ENCODE measurements around the gene DCHS2.
A peak's percentile ranks its signal among the peaks of the same experiment; 100 is the strongest.

Gene DCHS2

GRCh38 chr4:154473497-154473896 is 18.1 kb downstream of the DCHS2 start:
- ATAC-seq (ENCODE audit: low read depth) (no peak), DNase-seq (ENCODE audit: low spot score) (no peak)
- H3K4me1 ChIP-seq (ENCODE audit: insufficient read depth, poor library complexity, severe bottlenecking): no peaks in the 10 kb centered on the region
- H3K27ac ChIP-seq (ENCODE audit: poor library complexity, severe bottlenecking): no peak overlapping the region
- no peaks in the 10 kb centered on the region for H3K36me3 ChIP-seq (ENCODE audit: low read depth)
- no peaks in the 10 kb centered on the region for H3K9me3 ChIP-seq (ENCODE audit: severe bottlenecking)
- H3K4me3 ChIP-seq (ENCODE audit: severe bottlenecking): no peak overlapping the region
- no peaks in the 10 kb centered on the region for H3K27me3 ChIP-seq (ENCODE audit: insufficient read depth, poor library complexity, severe bottlenecking)
- TF ChIP-seq CTCF (IDR thresholded peaks at IDR 0.05; ENCODE audit: poor library complexity, severe bottlenecking): no peak

GRCh38 chr4:154472858-154473257 is 18.7 kb downstream of the DCHS2 start:
- no peak overlapping the region for H3K27ac ChIP-seq (ENCODE audit: poor library complexity, severe bottlenecking)

GRCh38 chr4:154471526-154472331 is 19.9 kb downstream of the DCHS2 start:
- H3K4me1 ChIP-seq (ENCODE audit: insufficient read depth, poor library complexity, severe bottlenecking): peaks cover 9% of the 10 kb centered on the region
- no peaks in the 10 kb centered on the region for H3K36me3 ChIP-seq (ENCODE audit: low read depth)
- DNase-seq (ENCODE audit: low spot score) (no peak), ATAC-seq (ENCODE audit: low read depth) (no peak)
- no peak for TF ChIP-seq CTCF (IDR thresholded peaks at IDR 0.05; ENCODE audit: poor library complexity, severe bottlenecking)
- no peak overlapping the region for H3K4me3 ChIP-seq (ENCODE audit: severe bottlenecking)
- H3K27ac ChIP-seq (ENCODE audit: poor library complexity, severe bottlenecking): no peak overlapping the region
- no peaks in the 10 kb centered on the region for H3K27me3 ChIP-seq (ENCODE audit: insufficient read depth, poor library complexity, severe bottlenecking)
- no peaks in the 10 kb centered on the region for H3K9me3 ChIP-seq (ENCODE audit: severe bottlenecking)

More at GRCh38 chr4:154472858-154473257, 18.7 kb downstream of the DCHS2 start:
- DNase-seq (ENCODE audit: low spot score) (no peak), ATAC-seq (ENCODE audit: low read depth) (no peak)
- H3K36me3 ChIP-seq (ENCODE audit: low read depth): no peaks in the 10 kb centered on the region
- no peak for TF ChIP-seq CTCF (IDR thresholded peaks at IDR 0.05; ENCODE audit: poor library complexity, severe bottlenecking)
- H3K27me3 ChIP-seq (ENCODE audit: insufficient read depth, poor library complexity, severe bottlenecking): no peaks in the 10 kb centered on the region
- H3K4me3 ChIP-seq (ENCODE audit: severe bottlenecking): no peak overlapping the region
- no peaks in the 10 kb centered on the region for H3K9me3 ChIP-seq (ENCODE audit: severe bottlenecking)
- peaks cover 4% of the 10 kb centered on the region for H3K4me1 ChIP-seq (ENCODE audit: insufficient read depth, poor library complexity, severe bottlenecking)

GRCh38 chr4:154471032-154471431 is 20.6 kb downstream of the DCHS2 start:
- no peaks in the 10 kb centered on the region for H3K27me3 ChIP-seq (ENCODE audit: insufficient read depth, poor library complexity, severe bottlenecking)
- ATAC-seq (ENCODE audit: low read depth) (no peak), DNase-seq (ENCODE audit: low spot score) (no peak)
- H3K36me3 ChIP-seq (ENCODE audit: low read depth): no peaks in the 10 kb centered on the region
- no peaks in the 10 kb centered on the region for H3K9me3 ChIP-seq (ENCODE audit: severe bottlenecking)
- H3K27ac ChIP-seq (ENCODE audit: poor library complexity, severe bottlenecking): no peak overlapping the region
- H3K4me1 ChIP-seq (ENCODE audit: insufficient read depth, poor library complexity, severe bottlenecking): peaks cover 9% of the 10 kb centered on the region
- H3K4me3 ChIP-seq (ENCODE audit: severe bottlenecking): no peak overlapping the region
- no peak for TF ChIP-seq CTCF (IDR thresholded peaks at IDR 0.05; ENCODE audit: poor library complexity, severe bottlenecking)

- Histone ChIP-seq H3K27ac (ENCODE audit: poor library complexity, severe bottlenecking) (peak overlapping the region; percentile 22), H3K4me3 (ENCODE audit: severe bottlenecking) (no peak overlapping the region), H3K9me3 (ENCODE audit: severe bottlenecking) (no peaks in the 10 kb centered on the region), H3K36me3 (ENCODE audit: low read depth) (no peaks in the 10 kb centered on the region), H3K27me3 (ENCODE audit: insufficient read depth, poor library complexity, severe bottlenecking) (no peaks in the 10 kb centered on the region), H3K4me1 (ENCODE audit: insufficient read depth, poor library complexity, severe bottlenecking) (peaks cover 9% of the 10 kb centered on the region)
- DNase-seq (ENCODE audit: low spot score): no peak
- ATAC-seq (ENCODE audit: low read depth): peak; percentile 95
- TF ChIP-seq CTCF (IDR thresholded peaks at IDR 0.05; ENCODE audit: poor library complexity, severe bottlenecking): no peak
These were observed 23.7 kb downstream of the DCHS2 start for GRCh38 chr4:154467886-154468285.

Data from RWPE2 (cell line).